ENCODE results near the gene CRYBG2. TPM values are rescaled to one million over a fixed set of nuclear protein-coding genes. Genes with fewer than 3 reads are reported as not detected.

Gene CRYBG2
- total and polyA plus RNA-seq, 7 donors, result 0.01 to 2.9 (median 0.56) TPM; not detected in 4

DNA sequence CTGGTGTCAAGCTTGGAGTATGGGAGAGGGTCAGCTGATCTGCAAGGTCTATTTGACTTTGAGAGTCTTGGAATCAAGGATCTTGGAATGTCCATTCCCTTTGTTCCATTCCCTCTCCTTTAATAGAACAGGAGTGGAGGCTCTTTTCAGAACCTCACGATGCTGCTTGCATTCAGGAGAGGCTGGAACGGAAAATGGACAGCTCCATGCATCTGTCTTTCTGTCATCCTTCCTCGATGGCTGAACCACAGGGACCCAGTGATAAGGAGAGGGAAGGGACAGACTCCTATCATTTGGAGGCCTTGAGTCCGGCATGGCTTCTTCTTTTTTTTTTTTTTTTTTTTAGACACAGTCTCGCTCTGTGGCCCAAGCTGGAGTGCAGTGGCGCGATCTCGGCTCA is 41.8 kb upstream of the CRYBG2 start:
- DNase-seq (no peak), ATAC-seq (no peak)
- Histone ChIP-seq H3K4me1 (no peaks in the 10 kb centered on the region), H3K9me3 (no peaks in the 10 kb centered on the region), H3K4me3 (no peak overlapping the region), H3K27ac (no peak overlapping the region), H3K27me3 (ENCODE audit: insufficient read depth in 3 of 3, low read length in 2 of 3) (no peaks in the 10 kb centered on the region), H3K36me3 (ENCODE audit: insufficient read depth in 1 of 2, low read depth in 1 of 2) (no peaks in the 10 kb centered on the region)
- 71 to 90% (median 85%) methylated on average over 8 of the region's 8 CpGs for WGBS, 3 donors
- intact Hi-C loops (cut with DNase I), result no loop called here
- TF ChIP-seq, protein P1, sequence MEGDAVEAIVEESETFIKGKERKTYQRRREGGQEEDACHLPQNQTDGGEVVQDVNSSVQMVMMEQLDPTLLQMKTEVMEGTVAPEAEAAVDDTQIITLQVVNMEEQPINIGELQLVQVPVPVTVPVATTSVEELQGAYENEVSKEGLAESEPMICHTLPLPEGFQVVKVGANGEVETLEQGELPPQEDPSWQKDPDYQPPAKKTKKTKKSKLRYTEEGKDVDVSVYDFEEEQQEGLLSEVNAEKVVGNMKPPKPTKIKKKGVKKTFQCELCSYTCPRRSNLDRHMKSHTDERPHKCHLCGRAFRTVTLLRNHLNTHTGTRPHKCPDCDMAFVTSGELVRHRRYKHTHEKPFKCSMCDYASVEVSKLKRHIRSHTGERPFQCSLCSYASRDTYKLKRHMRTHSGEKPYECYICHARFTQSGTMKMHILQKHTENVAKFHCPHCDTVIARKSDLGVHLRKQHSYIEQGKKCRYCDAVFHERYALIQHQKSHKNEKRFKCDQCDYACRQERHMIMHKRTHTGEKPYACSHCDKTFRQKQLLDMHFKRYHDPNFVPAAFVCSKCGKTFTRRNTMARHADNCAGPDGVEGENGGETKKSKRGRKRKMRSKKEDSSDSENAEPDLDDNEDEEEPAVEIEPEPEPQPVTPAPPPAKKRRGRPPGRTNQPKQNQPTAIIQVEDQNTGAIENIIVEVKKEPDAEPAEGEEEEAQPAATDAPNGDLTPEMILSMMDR (IDR thresholded peaks at IDR 0.05), result no peak

DNA sequence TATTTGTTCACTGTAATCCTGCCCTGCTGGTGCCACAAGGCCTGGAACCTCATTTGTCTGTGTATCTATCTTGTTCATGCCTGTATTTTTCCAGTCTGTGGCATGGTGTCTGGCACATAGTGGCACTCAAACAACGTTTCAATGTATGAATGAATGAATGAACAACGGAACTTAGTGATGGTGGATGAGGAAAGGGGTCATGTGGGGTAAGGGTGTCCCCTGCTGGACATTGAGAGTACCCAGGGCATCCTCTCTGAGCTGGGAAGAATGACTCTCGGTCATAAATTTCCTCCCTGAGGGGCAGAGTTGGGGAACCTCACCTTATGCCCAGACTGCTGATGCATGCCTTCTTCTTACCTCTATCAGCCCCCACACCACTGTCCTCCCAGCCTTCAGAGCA is 37.5 kb upstream of the CRYBG2 start:
- 2 to 11% (median 6%) methylated on average over 3 of the region's 3 CpGs for WGBS, 3 donors
- H3K4me3 ChIP-seq, result no peak overlapping the region
- peaks cover 0 to 2% (median 0%) of the 10 kb centered on the region in 3 donors for H3K27me3 ChIP-seq (ENCODE audit: insufficient read depth in 3 of 3, low read length in 2 of 3)
- H3K9me3 ChIP-seq, result no peaks in the 10 kb centered on the region
- H3K27ac ChIP-seq, result no peak overlapping the region
- H3K36me3 ChIP-seq (ENCODE audit: insufficient read depth in 1 of 2, low read depth in 1 of 2), result no peaks in the 10 kb centered on the region
- no peaks in the 10 kb centered on the region for H3K4me1 ChIP-seq
- intact Hi-C loops (cut with DNase I), result no loop called here
- TF ChIP-seq, protein P1 (IDR thresholded peaks at IDR 0.05), result no peak
- ATAC-seq (no peak), DNase-seq (no peak)

DNA sequence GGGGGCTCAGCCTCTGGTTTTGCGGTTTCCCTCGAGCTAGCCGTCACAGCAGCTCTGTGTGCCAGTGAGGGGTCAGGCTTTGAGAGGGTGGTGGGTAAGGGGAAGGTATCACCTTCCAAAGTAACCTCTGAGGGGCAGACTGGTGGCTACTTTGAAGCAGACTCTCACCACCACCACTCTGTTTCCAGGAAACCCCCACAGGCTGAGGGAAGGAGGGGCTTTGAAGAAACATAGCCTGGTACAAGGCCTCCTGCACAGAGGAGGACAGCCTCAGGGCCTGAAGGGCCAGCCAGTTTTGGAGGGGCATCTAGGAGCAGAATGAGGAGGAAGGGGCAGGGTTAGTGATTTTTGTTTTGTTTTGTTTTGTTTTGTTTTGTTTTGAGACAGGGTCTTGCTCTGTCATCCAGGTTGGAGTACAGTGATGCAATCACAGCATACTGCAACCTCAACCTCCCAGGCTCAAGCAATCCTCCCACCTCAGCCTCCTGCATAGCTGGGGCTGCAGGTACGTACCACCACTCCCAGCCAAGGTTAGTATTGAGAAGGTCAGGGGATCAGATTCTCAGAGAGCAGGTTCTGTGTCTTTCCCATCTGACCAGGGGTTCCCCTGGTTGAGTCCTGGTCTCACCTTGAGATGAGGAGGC is 35.8 kb upstream of the CRYBG2 start:
- 57 to 70% (median 62%) methylated on average over 4 of the region's 4 CpGs for WGBS, 3 donors
- DNase-seq, result no peak
- Histone ChIP-seq H3K9me3 (no peaks in the 10 kb centered on the region), H3K27me3 (ENCODE audit: insufficient read depth in 3 of 3, low read length in 2 of 3) (peaks cover 0 to 5% (median 0%) of the 10 kb centered on the region in 3 donors), H3K4me3 (no peak overlapping the region), H3K27ac (no peak overlapping the region), H3K36me3 (ENCODE audit: insufficient read depth in 1 of 2, low read depth in 1 of 2) (no peaks in the 10 kb centered on the region), H3K4me1 (no peaks in the 10 kb centered on the region)
- TF ChIP-seq, protein P1 (IDR thresholded peaks at IDR 0.05), result no peak
- no peak for ATAC-seq
- intact Hi-C loops (cut with DNase I), result no loop called here

DNA sequence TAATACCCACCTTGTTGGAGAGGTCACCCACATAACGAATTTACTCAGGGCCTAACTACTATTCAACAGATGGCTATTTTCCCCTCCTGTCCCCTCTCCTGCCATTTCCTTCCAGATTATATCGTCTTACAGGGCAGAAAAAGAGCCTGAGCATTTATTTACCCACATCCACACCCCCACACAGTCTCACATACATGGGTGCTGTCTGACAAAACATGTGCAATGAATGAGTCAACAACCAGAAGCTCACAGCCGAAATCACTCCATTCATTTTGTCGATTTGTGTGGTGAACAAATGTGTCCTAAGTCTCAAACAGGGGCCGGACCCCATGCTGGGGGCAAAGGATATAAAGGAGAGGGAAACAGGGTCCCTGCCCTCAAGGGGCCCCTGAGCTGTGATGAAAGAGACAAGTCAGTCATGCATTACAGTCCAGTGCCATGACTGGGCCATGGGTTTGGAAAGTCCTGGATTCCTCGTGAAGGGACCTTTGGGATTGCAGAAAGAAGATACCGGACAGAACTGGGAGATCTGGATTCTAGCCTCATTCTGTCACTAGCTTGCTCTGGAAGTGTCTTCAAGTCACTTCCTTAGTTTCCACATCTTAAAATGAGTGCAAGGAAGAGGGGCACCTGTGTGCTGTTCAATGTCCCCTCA is 35.0 kb upstream of the CRYBG2 start:
- TF ChIP-seq, protein P1 (IDR thresholded peaks at IDR 0.05), result no peak
- intact Hi-C loops (cut with DNase I), result no loop called here
- ATAC-seq (no peak), DNase-seq (no peak)
- Histone ChIP-seq H3K4me1 (no peaks in the 10 kb centered on the region), H3K9me3 (no peaks in the 10 kb centered on the region), H3K4me3 (no peak overlapping the region), H3K27ac (no peak overlapping the region), H3K27me3 (ENCODE audit: insufficient read depth in 3 of 3, low read length in 2 of 3) (peaks cover 0 to 5% (median 0%) of the 10 kb centered on the region in 3 donors), H3K36me3 (ENCODE audit: insufficient read depth in 1 of 2, low read depth in 1 of 2) (no peaks in the 10 kb centered on the region)
- 69 to 76% (median 75%) methylated on average over 7 of the region's 7 CpGs for WGBS, 3 donors
